Renal pelvis (tissue), 4 donors: ENCODE results near the gene MYLK. TPM values are rescaled to one million over a fixed set of nuclear protein-coding genes. Genes with fewer than 3 reads are reported as not detected.
A peak's percentile ranks its signal among the peaks of the same experiment; 100 is the strongest.

Experiments used
- DNase-seq: peaks from one replicate; pipeline ENCODE4 v3.0.0-alpha.2; 2013
- polyA plus RNA-seq, 3 donors: library from polyadenylated mRNA; unstranded; fragments of 120-200 nt; gene quantifications; one replicate each; pipeline ENCODE4 v1.2.1, GENCODE V29; 2013; ENCODE audit not compliant: insufficient read length in 3 of 3

The MYLK gene
- polyA plus RNA-seq, 3 donors, result 126 to 154 (median 144) TPM

GRCh38 chr3:123799544-123800361, 84.4 kb downstream of the MYLK start:
- DNase-seq, result no peak

- DNase-seq, result no peak
These were observed 85.6 kb downstream of the MYLK start for GRCh38 chr3:123798550-123798949.

- DNase-seq, result no peak
These were observed 88.5 kb downstream of the MYLK start for GRCh38 chr3:123795471-123796251.

GRCh38 chr3:123793425-123793824, 90.7 kb downstream of the MYLK start:
- DNase-seq, result no peak

- DNase-seq, result no peak
These were observed 91.5 kb downstream of the MYLK start for GRCh38 chr3:123792473-123793201.

- DNase-seq, result no peak
These were observed 92.2 kb downstream of the MYLK start for GRCh38 chr3:123791898-123792297.

GRCh38 chr3:123791417-123791816, 92.7 kb downstream of the MYLK start:
- peak; percentile 59 for DNase-seq

DNA sequence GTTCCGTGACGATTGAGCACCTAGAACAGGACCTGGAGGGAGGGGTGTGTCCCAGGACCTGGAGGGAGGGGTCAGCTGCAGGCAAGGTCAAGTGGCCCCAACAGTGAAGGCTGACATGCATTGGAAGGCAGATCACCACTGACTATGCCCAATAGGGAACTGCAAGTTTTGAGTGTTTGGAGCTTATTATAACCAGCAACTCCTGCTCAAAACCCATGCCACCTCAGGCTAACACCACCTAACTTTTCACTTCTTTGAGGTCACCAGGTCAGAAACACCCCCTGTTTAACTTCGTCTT, 93.1 kb downstream of the MYLK start:
- no peak for DNase-seq

- DNase-seq, result no peak
These were observed 93.7 kb downstream of the MYLK start for GRCh38 chr3:123790254-123791072.

- DNase-seq, result no peak
These were observed 94.4 kb downstream of the MYLK start for GRCh38 chr3:123789760-123790159.

- DNase-seq, result no peak
These were observed 95.0 kb downstream of the MYLK start for GRCh38 chr3:123789160-123789559.

DNA sequence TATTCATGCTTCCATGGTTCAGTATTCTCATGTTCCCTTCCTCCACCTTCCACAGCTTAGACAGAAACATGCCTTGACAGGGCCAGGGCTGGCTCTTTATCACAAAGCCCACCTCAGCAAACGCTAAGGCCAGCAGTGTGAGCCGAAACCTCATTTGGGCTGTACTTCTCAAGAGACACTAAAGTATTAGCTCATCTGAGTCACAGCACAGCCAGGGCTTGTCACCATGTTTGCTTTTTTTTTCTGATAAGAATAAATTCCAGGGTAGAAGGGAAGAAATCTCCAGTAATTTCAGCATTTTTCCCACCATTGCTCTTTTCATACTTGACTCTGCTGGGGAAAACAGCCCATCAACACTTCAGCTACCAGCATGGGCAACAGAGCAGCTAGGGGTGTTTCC, 95.4 kb downstream of the MYLK start:
- DNase-seq, result no peak

DNA sequence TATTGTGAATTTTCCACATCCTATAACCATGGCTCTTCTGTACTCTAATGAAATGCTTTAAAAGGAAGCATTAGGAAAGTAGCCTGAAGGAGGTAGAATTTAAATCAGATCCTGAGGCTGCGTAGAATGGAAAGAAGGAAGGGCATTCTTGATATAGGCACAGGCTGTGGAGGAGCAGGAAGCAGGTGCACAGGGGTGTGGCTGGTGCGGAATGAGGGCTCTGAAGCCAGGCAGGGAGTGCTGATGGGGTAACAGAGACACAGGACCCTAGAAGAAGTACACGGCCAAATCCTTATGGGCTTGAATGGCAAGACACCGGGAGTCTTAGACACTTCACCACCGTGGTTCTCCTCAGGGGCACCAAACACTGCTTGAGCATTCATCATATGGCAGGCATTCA, 97.0 kb downstream of the MYLK start:
- no peak for DNase-seq

- no peak for DNase-seq
These were observed 98.5 kb downstream of the MYLK start for GRCh38 chr3:123785602-123786001.

- DNase-seq, result no peak
These were observed 100.3 kb downstream of the MYLK start for GRCh38 chr3:123783811-123784210.

DNA sequence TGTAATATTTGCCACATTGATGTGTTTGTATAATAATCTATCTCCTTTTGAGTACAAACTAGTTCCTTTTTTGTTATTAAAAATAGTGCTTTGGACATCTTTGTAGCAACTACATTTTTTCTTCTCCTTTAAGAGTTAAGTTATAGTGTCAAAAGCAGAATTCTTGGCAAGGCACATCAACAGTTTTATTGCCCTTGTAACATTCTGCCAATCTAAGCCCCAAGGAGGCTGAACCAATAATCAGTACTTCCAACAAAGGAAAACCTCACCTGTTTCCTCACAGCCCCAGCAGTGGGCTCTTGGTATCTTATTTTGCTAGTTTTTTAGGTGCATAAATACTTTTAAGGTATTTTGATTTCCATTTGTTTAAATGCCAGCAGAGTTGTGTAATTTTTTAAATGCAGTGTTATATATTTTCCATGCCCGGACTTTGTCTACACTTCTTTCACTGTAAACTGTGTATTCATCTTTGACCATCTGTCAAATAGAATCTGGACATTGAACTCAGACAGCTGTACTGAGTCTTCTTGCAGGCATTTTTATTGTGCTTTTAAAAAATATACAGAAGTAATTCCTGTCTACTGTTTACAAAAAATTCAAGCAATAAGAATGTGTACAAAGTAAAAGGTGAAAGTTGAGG, 101.0 kb downstream of the MYLK start:
- no peak for DNase-seq

- DNase-seq, result no peak
These were observed 101.6 kb downstream of the MYLK start for GRCh38 chr3:123782488-123782887.

DNA sequence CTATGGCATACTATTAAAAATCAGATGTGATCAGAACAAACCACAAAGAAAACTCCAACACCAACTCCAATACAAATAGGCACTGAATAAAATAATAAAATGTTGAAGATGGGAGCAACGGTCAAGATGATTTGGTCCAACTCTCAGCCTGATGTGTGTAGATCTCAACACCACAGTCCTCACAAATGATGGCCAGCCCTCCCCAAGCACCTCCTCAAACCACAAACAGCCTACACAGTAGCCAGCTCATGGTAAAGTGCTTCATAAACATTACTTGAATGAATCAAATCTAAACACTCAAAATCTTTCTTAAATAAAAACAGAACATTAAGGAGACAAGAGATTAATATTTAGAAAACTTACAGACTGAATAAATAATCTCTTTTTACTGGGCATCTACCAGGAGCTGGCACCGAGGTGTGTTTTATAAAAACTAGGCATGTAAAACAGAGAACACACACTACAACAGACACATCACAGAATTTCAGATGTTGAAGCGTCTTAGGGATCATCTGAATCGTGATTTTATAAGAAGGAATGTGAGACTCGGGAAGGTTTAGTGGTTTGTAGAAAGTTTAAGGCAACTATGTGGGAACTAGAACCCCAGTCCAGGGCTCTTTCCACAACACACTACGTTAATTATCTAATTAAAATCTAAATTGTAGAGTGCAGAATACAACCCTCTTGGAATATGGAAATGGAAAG, 102.4 kb downstream of the MYLK start:
- DNase-seq, result no peak

- no peak for DNase-seq
These were observed 103.0 kb downstream of the MYLK start for GRCh38 chr3:123781138-123781537.

DNA sequence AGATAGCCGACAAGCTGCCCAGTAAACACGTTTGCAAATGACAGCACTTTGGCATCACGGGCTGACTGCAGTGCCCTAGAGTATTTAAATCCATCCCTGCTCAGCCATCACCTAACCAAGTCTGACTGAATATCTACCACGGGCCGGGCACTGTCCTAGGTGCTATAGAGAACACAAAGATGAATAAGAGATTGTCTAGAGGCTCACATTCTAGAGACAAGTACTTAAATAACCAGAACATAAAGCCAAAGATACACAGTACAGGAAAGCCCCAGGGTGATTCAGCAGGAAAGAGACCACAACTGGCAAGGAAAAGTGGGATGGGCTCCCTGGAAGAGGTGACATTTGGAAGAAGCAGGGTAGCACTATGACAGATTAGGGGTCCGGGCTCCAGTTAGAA, 103.5 kb downstream of the MYLK start:
- no peak for DNase-seq
